Measurements from ENCODE around the gene NHERF1.

DNA sequence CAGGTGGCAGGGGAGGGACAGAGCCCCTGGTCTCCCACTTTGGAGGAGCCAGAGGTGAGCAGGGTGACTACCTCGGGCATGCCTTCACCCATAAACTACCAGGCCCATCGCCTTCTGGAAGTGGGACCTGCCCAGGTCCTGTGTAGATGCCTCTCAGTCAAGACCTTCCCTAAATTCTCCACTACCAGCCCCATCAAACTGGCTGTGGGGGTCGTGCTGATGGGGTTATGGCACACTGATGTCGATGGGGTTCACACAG is 17.2 kb upstream of the NHERF1 start:
- TF ChIP-seq, protein P1, sequence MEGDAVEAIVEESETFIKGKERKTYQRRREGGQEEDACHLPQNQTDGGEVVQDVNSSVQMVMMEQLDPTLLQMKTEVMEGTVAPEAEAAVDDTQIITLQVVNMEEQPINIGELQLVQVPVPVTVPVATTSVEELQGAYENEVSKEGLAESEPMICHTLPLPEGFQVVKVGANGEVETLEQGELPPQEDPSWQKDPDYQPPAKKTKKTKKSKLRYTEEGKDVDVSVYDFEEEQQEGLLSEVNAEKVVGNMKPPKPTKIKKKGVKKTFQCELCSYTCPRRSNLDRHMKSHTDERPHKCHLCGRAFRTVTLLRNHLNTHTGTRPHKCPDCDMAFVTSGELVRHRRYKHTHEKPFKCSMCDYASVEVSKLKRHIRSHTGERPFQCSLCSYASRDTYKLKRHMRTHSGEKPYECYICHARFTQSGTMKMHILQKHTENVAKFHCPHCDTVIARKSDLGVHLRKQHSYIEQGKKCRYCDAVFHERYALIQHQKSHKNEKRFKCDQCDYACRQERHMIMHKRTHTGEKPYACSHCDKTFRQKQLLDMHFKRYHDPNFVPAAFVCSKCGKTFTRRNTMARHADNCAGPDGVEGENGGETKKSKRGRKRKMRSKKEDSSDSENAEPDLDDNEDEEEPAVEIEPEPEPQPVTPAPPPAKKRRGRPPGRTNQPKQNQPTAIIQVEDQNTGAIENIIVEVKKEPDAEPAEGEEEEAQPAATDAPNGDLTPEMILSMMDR (IDR thresholded peaks at IDR 0.05; ENCODE audit: insufficient read depth, low read length, poor library complexity, severe bottlenecking), result no peak
- no peak for TF ChIP-seq EZH2phosphoT487 (conservative IDR thresholded peaks at IDR 0.05; ENCODE audit: low read length)
